Panc1 (cell line): ENCODE data around the gene VIT. TPM values are rescaled to one million over a fixed set of nuclear protein-coding genes. Genes with fewer than 3 reads are reported as not detected.
A peak's percentile ranks its signal among the peaks of the same experiment; 100 is the strongest.

Source experiments
- ATAC-seq: fragments of 200-7000 bp; cut with Tn5 transposase; 2 replicates; pipeline ENCODE4 v1.9.1; 2020; ENCODE audit warnings: mild to moderate bottlenecking, moderate library complexity
- BruUV-seq: library from RNA; stranded (reverse); fragments of 400-500 nt; replicated peaks from 2 replicates; lab custom pipeline; 2021; lab: Mats Ljungman, UMichigan
- CTCF ChIA-PET: fragments of 300-600 bp; sonication (Branson Sonifier 250); formaldehyde crosslinking; loops from one replicate; lab custom pipeline; 2022; ENCODE audit warnings: antibody characterized with exemption; lab: Charles Lee
- POLR2A ChIA-PET: fragments of 300-600 bp; sonication (Branson Sonifier 250); formaldehyde crosslinking; loops from one replicate; lab custom pipeline; 2022; ENCODE audit warnings: antibody characterized with exemption; lab: Charles Lee
- DNase-seq: peaks from one replicate; pipeline ENCODE4 v3.0.0-alpha.2; 2010; ENCODE audit warnings: low read depth, low spot score
- H3K27ac ChIP-seq: 2 replicates; pipeline ENCODE4 v1.5.1; 2011; ENCODE audit warnings: mild to moderate bottlenecking, low read length, inconsistent platforms
- H3K27me3 ChIP-seq: fragments of 200-500 bp; sonication (Bioruptor generic); 2 replicates; pipeline ENCODE4 v1.6.0; 2014; ENCODE audit warnings: low read length, inconsistent platforms; ENCODE audit not compliant: control insufficient read depth, insufficient read depth
- H3K36me3 ChIP-seq: fragments of 200-500 bp; sonication (Bioruptor generic); 2 replicates; pipeline ENCODE4 v1.5.1; 2014; ENCODE audit warnings: inconsistent platforms, mild to moderate bottlenecking, low read length, moderate library complexity; ENCODE audit not compliant: control insufficient read depth, insufficient read depth
- H3K4me1 ChIP-seq: 2 replicates; pipeline ENCODE4 v1.5.1; 2011; ENCODE audit warnings: inconsistent platforms, mild to moderate bottlenecking, low read length, moderate library complexity; ENCODE audit not compliant: control insufficient read depth, insufficient read depth
- H3K4me3 ChIP-seq, 2 experiments: 2 replicates each; pipeline ENCODE4 v1.5.1; 2011 to 2012; ENCODE audit warnings: low read depth in 2 of 2, low read length in 2 of 2, mild to moderate bottlenecking in 2 of 2, inconsistent platforms in 1 of 2, moderate library complexity in 1 of 2
- H3K9me3 ChIP-seq: fragments of 200-500 bp; sonication (Bioruptor generic); 2 replicates; pipeline ENCODE4 v1.5.1; 2014; ENCODE audit warnings: low read depth, mild to moderate bottlenecking, inconsistent platforms, low read length, moderate library complexity; ENCODE audit not compliant: control insufficient read depth, insufficient read depth
- CTCF ChIP-seq: fragments of 450-650 bp; IDR thresholded peaks from 2 replicates; pipeline ENCODE4 v1.5.1; 2017; ENCODE audit warnings: mild to moderate bottlenecking
- POLR2AphosphoS5 ChIP-seq: IDR thresholded peaks from 2 replicates; pipeline ENCODE4 v1.6.1; 2012; ENCODE audit warnings: mild to moderate bottlenecking, low read depth, low read length, moderate library complexity
- SIN3A ChIP-seq: IDR thresholded peaks from 2 replicates; pipeline ENCODE4 v1.6.1; 2012; ENCODE audit warnings: low read depth, mild to moderate bottlenecking, low read length, moderate library complexity, borderline replicate concordance; ENCODE audit not compliant: insufficient read depth
- TCF7L2 ChIP-seq: IDR thresholded peaks from 2 replicates; pipeline ENCODE4 v1.6.1; 2011; ENCODE audit warnings: mild to moderate bottlenecking, low read depth, low read length, inconsistent platforms
- in situ Hi-C: cut with HindIII; loops from 2 replicates; pipeline ENCODE4 v1.10.0; 2016; ENCODE audit warnings: low sequenced_read_pairs, low pct_unique_long_range_greater_than_20kb
- intact Hi-C: fragments of 100-400 bp; cut with micrococcal nuclease; formaldehyde crosslinking; loops from one replicate; pipeline ENCODE4 v1.10.0; 2022; ENCODE audit not compliant: unreplicated experiment
- total RNA-seq: library from RNA; stranded (reverse); gene quantifications from one replicate; pipeline ENCODE4 v1.2.1, GENCODE V29; 2021; ENCODE audit not compliant: unreplicated experiment
- TF ChIP-seq, protein P1 (sequence below), 2 experiments: IDR thresholded peaks; 2 replicates each; pipeline ENCODE4 v1.6.1; 2011 to 2012; ENCODE audit warnings: low read depth in 2 of 2, control low read depth in 1 of 2, low read length in 1 of 2, mild to moderate bottlenecking in 1 of 2, moderate library complexity in 1 of 2; ENCODE audit not compliant: insufficient read depth in 1 of 2

VIT gene
- total RNA-seq, 1 experiment from 2014 or later, result 0.77 TPM

DNA sequence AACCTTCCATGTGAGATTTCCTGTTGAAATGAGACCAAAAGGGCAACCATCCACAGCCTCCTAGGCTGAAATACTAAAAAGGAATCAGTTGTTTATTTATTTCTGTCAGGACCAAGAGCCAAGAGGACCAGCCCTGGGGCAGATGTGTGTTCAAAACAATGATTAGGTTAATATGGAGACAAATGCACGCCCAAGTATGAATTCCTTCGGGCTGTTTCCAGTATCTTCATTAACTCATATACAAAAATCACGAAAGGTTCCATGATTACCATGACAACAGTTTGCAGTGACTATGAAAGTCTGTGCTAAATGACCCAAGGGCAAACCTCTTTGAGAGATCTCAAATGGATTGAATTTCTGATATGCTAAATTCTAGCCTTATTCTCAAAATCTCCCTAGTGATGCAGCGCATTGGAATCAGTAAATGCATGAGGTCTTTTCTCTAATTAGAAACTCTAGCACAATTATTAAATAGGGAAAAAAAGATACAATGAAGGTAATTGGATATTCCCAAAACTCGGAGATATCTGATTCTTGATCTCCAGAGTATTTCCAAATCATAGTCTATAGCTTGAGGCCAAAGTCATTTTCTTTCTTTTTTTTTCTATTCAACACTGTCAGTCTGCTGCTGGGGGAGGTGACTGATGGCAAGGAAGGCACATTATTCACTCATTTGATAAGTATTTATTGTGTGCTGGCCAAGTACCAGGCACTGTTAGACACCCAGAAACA lies 35.6 kb downstream of the VIT start:
- Histone ChIP-seq H3K4me3 (no peak overlapping the region), H3K9me3 (no peaks in the 10 kb centered on the region), H3K4me1 (no peaks in the 10 kb centered on the region), H3K27me3 (no peaks in the 10 kb centered on the region), H3K27ac (no peak overlapping the region), H3K36me3 (no peaks in the 10 kb centered on the region)
- in situ Hi-C loops (no loop called here), intact Hi-C loops (no loop called here)
- TF ChIP-seq CTCF (no peak), POLR2AphosphoS5 (no peak), TCF7L2 (no peak), SIN3A (no peak)
- TF ChIP-seq, protein P1, sequence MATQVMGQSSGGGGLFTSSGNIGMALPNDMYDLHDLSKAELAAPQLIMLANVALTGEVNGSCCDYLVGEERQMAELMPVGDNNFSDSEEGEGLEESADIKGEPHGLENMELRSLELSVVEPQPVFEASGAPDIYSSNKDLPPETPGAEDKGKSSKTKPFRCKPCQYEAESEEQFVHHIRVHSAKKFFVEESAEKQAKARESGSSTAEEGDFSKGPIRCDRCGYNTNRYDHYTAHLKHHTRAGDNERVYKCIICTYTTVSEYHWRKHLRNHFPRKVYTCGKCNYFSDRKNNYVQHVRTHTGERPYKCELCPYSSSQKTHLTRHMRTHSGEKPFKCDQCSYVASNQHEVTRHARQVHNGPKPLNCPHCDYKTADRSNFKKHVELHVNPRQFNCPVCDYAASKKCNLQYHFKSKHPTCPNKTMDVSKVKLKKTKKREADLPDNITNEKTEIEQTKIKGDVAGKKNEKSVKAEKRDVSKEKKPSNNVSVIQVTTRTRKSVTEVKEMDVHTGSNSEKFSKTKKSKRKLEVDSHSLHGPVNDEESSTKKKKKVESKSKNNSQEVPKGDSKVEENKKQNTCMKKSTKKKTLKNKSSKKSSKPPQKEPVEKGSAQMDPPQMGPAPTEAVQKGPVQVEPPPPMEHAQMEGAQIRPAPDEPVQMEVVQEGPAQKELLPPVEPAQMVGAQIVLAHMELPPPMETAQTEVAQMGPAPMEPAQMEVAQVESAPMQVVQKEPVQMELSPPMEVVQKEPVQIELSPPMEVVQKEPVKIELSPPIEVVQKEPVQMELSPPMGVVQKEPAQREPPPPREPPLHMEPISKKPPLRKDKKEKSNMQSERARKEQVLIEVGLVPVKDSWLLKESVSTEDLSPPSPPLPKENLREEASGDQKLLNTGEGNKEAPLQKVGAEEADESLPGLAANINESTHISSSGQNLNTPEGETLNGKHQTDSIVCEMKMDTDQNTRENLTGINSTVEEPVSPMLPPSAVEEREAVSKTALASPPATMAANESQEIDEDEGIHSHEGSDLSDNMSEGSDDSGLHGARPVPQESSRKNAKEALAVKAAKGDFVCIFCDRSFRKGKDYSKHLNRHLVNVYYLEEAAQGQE (IDR thresholded peaks at IDR 0.05; ENCODE audit: insufficient read depth in 1 of 2, low read depth in 2 of 2, low read length in 1 of 2), result no peak
- ChIA-PET POLR2A (no interaction called here), CTCF (no interaction called here)
- no TSS peak for BruUV-seq
- no peak for DNase-seq
- ATAC-seq, result no peak

- no peak for ATAC-seq
- Histone ChIP-seq H3K27ac (peak overlapping the region; percentile 40; the same call in 1 of the 2 replicates), H3K36me3 (no peaks in the 10 kb centered on the region), H3K4me3 (no peak overlapping the region), H3K27me3 (no peaks in the 10 kb centered on the region), H3K9me3 (no peaks in the 10 kb centered on the region), H3K4me1 (no peaks in the 10 kb centered on the region)
- TF ChIP-seq POLR2AphosphoS5, result no peak
- TF ChIP-seq TCF7L2, result no peak
- TF ChIP-seq, protein P1 (IDR thresholded peaks at IDR 0.05; ENCODE audit: insufficient read depth in 1 of 2, low read depth in 2 of 2, low read length in 1 of 2), result no peak
- no peak for TF ChIP-seq SIN3A
- no peak for TF ChIP-seq CTCF
- DNase-seq, result no peak
- intact Hi-C loops (no loop called here), in situ Hi-C loops (no loop called here)
- no TSS peak for BruUV-seq
- ChIA-PET POLR2A (no interaction called here), CTCF (no interaction called here)
Measured at GRCh38 chr2:36732673-36733036, 36.1 kb downstream of the VIT start.
